Measurements from ENCODE around the gene ELOVL6. TPM values are rescaled to one million over a fixed set of nuclear protein-coding genes. Genes with fewer than 3 reads are reported as not detected.

The ELOVL6 gene
- total and polyA plus RNA-seq, 10 of the 15 experiments (the other 5 are each of a cell fraction or from before 2014, with no cell fraction given) = 3.9 to 33.5 (median 8.1) TPM

DNA sequence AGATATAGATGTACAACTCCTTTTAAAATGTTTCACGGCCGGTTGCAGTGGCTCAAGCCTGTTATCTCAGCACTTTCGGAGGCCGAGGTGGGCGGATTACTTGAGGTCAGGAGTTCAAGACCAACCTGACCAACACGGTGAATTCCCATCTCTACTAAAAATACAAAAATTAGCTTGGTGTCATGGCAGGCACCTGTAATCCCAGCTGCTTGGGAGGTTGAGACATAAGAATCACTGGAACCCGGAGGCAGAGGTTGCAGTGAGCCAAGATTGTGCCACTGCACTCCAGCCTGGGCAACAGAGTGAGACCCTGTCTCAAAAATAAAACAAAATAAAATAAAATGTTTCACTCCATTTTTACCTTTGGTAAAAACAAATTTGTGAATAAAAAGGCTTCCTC lies 5.1 kb downstream of the ELOVL6 start (continued):
- peak in 1 of 2 experiments; percentile 10; a peak in 1 of 4 replicates for TF ChIP-seq IKZF2 (IDR thresholded peaks at IDR 0.05)

DNA sequence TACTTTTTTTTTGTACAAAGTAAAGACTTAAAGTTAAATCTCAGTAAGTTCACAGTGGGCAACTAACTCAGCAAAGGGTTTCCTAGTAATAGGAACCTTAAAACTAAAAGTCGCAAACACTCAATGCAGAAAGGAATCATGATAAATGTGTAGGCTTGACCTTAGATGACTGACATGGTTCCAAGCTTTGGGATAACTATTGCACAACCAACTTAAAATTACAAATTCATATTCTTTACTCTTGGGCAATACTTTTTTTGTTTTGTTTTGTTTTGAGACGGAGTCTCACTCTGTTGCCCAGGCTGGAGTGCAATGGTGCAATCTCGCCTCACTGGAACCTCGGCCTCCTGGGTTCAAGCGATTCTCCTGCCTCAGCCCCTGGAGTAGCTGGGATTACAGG lies 8.2 kb downstream of the ELOVL6 start:
- no peak for FAIRE-seq
- ChIA-PET SMC1A (ENCODE audit: uncharacterized antibody, unreplicated experiment) (interaction anchor here (0.8 to 1.1 kb wide), 3 partner anchors 14 to 22 kb away, joined by 3 read pairs; no protein-coding TSS in a partner anchor), CTCF (no interaction called here), POLR2A (interaction anchor here (0.6 kb wide), 1 partner anchor 158 kb away, joined by 5 read pairs; no protein-coding TSS in a partner anchor), RAD21 (ENCODE audit: unreplicated experiment) (no interaction called here)
- no peak overlapping the region for H3K9ac ChIP-seq (ENCODE audit: control insufficient read depth, insufficient read depth, low read length)
- H3K79me2 ChIP-seq (ENCODE audit: control insufficient read depth, insufficient read depth, low read length) = peaks cover 10% of the 10 kb centered on the region
- TF ChIP-seq SPI1 (IDR thresholded peaks at IDR 0.05; ENCODE audit: borderline replicate concordance, insufficient read depth, low read depth, low read length) = no peak
- TF ChIP-seq SRF (IDR thresholded peaks at IDR 0.05; ENCODE audit: low read depth in 2 of 2, low read length in 2 of 2) = no peak
- TF ChIP-seq RUNX3 (IDR thresholded peaks at IDR 0.05; ENCODE audit: low read length) = no peak
- no peak for TF ChIP-seq ZBED1 (IDR thresholded peaks at IDR 0.05; ENCODE audit: borderline replicate concordance)
- TF ChIP-seq, protein P1, sequence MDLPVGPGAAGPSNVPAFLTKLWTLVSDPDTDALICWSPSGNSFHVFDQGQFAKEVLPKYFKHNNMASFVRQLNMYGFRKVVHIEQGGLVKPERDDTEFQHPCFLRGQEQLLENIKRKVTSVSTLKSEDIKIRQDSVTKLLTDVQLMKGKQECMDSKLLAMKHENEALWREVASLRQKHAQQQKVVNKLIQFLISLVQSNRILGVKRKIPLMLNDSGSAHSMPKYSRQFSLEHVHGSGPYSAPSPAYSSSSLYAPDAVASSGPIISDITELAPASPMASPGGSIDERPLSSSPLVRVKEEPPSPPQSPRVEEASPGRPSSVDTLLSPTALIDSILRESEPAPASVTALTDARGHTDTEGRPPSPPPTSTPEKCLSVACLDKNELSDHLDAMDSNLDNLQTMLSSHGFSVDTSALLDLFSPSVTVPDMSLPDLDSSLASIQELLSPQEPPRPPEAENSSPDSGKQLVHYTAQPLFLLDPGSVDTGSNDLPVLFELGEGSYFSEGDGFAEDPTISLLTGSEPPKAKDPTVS (IDR thresholded peaks at IDR 0.05; ENCODE audit: low read depth, low read length) = no peak
- TF ChIP-seq PAX8 (IDR thresholded peaks at IDR 0.05) = no peak
- no peak for TF ChIP-seq PAX5 (IDR thresholded peaks at IDR 0.05; ENCODE audit: borderline replicate concordance, low read depth, low read length)
- no peak for TF ChIP-seq NFIC (IDR thresholded peaks at IDR 0.05; ENCODE audit: low read depth, low read length)
- TF ChIP-seq TCF7 (IDR thresholded peaks at IDR 0.05; ENCODE audit: borderline replicate concordance) = no peak
- no peak for TF ChIP-seq MEF2B (IDR thresholded peaks at IDR 0.05; ENCODE audit: partially characterized antibody, poor library complexity, severe bottlenecking)
- no peak for TF ChIP-seq FOS (IDR thresholded peaks at IDR 0.05; ENCODE audit: borderline replicate concordance, extremely low read depth, insufficient read length)
- TF ChIP-seq ATF2 (IDR thresholded peaks at IDR 0.05; ENCODE audit: low read length) = no peak
- no peak for TF ChIP-seq YBX1 (IDR thresholded peaks at IDR 0.05)
- TF ChIP-seq SUZ12 (IDR thresholded peaks at IDR 0.05; ENCODE audit: unreplicated experiment) = no peak
- no peak for TF ChIP-seq CBX3 (IDR thresholded peaks at IDR 0.05; ENCODE audit: borderline replicate concordance, low read depth)
- TF ChIP-seq SMARCA5 (IDR thresholded peaks at IDR 0.05) = no peak
- no peak for TF ChIP-seq SMC3 (IDR thresholded peaks at IDR 0.05; ENCODE audit: borderline replicate concordance, low read length)
- TF ChIP-seq LARP7 (IDR thresholded peaks at IDR 0.05) = no peak
- no peak for DNase-seq (ENCODE audit: low read depth, low spot score)
- H3K4me1 ChIP-seq (ENCODE audit: control insufficient read depth, insufficient read depth, low read length) = peaks cover 13% of the 10 kb centered on the region
- no peak overlapping the region for H2AFZ ChIP-seq (ENCODE audit: control insufficient read depth, low read depth, low read length)
- no peak overlapping the region for H3K27ac ChIP-seq (ENCODE audit: control insufficient read depth, insufficient read depth)
- WGBS (ENCODE audit: insufficient coverage, insufficient replicate concordance, low lambda C conversion rate, missing lambda C conversion rate) = 100% methylated on average over 5 of the region's 5 CpGs
- no peaks in the 10 kb centered on the region for H3K36me3 ChIP-seq (ENCODE audit: control insufficient read depth in 2 of 2, insufficient read depth in 2 of 2, low read length in 1 of 2)
- H3K27me3 ChIP-seq (replicated peaks in 1 of 2; ENCODE audit: control insufficient read depth in 2 of 2, insufficient read depth in 2 of 2, low read length in 1 of 2) = no peaks in the 10 kb centered on the region
- no peaks in the 10 kb centered on the region for H4K20me1 ChIP-seq (ENCODE audit: control insufficient read depth, insufficient read depth)
- intact Hi-C loops (cut with micrococcal nuclease; ENCODE audit: unreplicated experiment) (loop anchor here (10.0 kb wide), 3 partner anchors 375 to 755 kb away; partner anchors contain the start of genes GAR1, MCUB and SEC24B), in situ Hi-C loops (cut with MboI) (loop anchor here (25.0 kb wide), 1 partner anchor 753 kb away; the partner anchor contains the start of gene SEC24B)
- no peak overlapping the region for H3K4me3 ChIP-seq
- no peaks in the 10 kb centered on the region for H3K9me3 ChIP-seq (replicated peaks; ENCODE audit: control insufficient read depth, insufficient read depth, low read length)
- no peak for ATAC-seq
- no peak overlapping the region for H3K4me2 ChIP-seq (ENCODE audit: control insufficient read depth, insufficient read depth)
- no TSS peak for BruUV-seq (replicated peaks)
